NCI-H446 treated with DMSO at 0.1 percent for 48 hours (cell line): Measurements from ENCODE around the gene PDLIM1.
"Not testable (repeated sequence)": the region's sequence is repeated elsewhere in the genome, so short reads cannot be mapped to it uniquely, and the experiment has no call there.

ENCODE experiments used
- DNase-seq: peaks from one replicate; lab custom pipeline; 2025; lab: John Stamatoyannopoulos, UW

Gene PDLIM1

GRCh38 chr10:95240096-95240495 is 50.7 kb downstream of the PDLIM1 start:
- not testable (repeated sequence) for DNase-seq

- no peak for DNase-seq
Observed at GRCh38 chr10:95237376-95238170, 53.2 kb downstream of the PDLIM1 start.

GRCh38 chr10:95236068-95236903 is 54.5 kb downstream of the PDLIM1 start:
- no peak for DNase-seq

DNA sequence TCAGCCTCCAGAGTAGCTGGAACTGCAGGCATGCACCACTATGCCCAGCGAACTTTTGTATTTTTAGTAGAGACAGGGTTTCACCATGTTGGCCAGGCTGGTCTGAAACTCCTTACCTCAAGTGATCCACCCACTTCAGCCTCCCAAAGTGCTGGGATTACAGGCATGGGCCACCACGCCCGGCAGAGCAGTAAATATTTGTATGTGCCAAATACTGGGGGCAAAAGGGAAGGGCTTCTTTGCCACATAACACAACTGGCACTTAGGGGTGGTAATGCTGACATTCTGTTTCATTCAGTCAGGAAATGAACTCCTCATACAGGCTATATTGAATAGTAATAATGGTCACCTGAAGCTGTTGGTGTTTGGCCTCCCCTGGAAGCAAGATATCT is 55.1 kb downstream of the PDLIM1 start:
- no peak for DNase-seq

DNA sequence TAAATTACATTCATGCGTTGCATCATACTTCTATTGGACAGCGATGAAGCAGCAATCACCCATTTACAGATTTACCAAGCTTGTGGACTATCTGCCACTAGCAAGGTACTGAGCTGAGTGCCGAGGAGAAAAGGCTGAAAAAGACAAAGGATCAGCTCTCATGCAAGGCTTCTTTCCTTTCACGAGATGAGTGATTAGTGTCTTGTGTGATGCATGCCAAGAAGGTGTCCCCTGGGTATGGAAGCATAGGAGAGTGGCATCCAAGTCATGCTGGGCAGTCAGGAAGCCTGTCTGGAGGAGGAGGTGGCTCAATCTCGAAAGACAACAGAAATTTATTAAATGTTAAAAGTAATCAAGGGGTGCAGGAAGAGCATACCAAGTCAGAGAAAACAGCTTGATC is 55.9 kb downstream of the PDLIM1 start:
- no peak for DNase-seq

- no peak for DNase-seq
Observed at GRCh38 chr10:95233377-95234034, 57.3 kb downstream of the PDLIM1 start.

GRCh38 chr10:95230677-95231586 is 59.9 kb downstream of the PDLIM1 start:
- DNase-seq, result not testable (repeated sequence)

DNA sequence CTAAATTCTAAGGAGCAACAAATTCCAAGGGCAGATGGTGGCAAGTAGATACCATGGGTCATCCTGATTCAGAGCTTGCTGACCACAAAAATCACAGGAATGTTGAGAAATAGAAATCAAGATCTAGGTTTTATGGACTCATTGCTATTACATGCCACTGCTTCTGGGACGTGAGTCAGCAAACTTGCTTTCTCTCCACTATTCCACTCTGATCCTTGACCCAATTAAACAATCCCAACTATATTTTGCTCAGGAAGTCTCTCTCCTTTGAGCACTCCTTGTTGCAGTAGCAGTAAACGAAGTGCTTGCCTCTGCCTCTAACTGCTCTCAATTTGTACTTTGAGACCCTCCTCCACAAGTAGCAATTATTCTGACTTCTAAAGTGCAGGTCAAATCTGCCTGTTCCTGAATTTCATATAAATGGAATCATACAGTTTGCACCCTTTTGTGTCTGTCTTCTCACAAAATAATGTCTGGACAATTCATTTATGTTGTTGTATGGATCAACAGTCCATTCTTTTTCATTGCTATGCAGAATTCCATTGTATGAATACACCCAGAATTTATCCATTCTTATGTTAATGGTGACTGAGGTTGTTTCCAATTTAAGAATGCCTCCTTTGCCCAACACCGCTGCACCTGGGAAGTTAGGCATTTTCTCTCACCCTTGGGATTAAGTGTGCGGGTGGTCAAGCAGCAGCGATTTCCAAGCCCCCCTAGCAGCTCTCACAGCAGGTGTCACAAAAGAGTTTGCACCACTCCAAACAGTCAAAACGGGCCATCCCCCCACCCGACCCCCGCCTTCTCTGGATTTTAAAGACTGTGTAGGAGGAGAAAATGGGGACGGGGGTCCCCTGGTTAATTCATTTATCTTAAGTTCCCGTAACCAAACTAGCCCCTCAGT is 60.8 kb downstream of the PDLIM1 start:
- DNase-seq, result no peak

- not testable (repeated sequence) for DNase-seq
Observed at GRCh38 chr10:95228934-95229723, 61.7 kb downstream of the PDLIM1 start.

DNA sequence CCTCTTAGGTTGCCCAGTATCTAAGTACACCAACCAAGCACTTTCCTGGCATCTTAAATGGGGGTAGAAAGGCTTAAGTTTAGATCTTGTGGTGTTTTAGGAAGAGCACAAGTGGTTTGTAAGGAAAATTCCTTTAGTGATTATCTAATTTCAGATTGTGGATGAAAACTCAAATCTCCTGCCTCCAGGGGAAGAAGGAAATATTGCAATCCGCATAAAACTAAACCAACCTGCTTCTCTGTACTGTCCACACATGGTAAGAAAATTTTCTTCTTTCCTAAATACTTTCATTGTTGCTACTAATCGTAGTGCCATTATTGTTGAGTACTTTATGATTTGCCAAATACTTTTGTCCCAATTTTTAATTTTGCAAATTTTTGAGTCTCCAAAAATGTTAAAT is 65.7 kb downstream of the PDLIM1 start:
- DNase-seq, result no peak

DNA sequence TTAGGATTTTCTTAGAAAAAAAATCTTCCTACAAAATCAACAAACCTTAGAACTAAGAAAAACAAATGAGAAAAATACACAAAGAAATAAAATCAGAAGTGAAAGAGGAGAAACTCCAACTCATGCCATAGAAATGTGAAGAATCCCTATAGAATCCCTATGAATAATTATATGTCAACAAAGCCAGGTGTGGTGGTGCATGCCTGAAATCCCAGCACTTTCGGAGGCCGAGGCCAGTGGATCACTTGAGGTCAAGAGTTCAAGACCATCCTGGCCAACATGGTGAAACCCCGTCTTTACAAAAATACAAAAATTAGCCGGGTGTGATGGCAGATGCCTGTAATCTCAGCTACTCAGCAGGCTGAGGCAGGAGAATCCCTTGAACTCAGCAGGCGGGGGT is 69.7 kb downstream of the PDLIM1 start:
- no peak for DNase-seq

DNA sequence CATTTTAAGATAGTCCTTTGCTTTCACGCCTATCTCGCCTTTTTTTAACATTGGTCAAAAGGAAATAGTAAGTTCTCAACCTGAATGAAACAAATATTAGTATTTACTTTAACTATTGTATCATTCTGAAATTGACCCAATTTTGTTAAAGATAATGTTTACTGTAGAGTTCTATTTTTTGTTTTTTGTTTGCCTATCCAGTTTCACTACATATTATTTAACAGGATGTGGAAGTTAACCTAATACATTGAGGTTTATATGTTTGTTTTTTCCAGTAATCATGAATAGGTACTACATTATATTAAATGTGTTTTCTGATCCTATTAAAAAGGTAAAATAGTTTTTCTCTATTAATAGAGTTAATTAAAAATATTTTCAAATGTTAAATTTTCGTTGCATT is 70.3 kb downstream of the PDLIM1 start:
- no peak for DNase-seq

GRCh38 chr10:95217476-95217875 is 73.3 kb downstream of the PDLIM1 start:
- no peak for DNase-seq

- no peak for DNase-seq
Observed at GRCh38 chr10:95214793-95215192, 76.0 kb downstream of the PDLIM1 start.

DNA sequence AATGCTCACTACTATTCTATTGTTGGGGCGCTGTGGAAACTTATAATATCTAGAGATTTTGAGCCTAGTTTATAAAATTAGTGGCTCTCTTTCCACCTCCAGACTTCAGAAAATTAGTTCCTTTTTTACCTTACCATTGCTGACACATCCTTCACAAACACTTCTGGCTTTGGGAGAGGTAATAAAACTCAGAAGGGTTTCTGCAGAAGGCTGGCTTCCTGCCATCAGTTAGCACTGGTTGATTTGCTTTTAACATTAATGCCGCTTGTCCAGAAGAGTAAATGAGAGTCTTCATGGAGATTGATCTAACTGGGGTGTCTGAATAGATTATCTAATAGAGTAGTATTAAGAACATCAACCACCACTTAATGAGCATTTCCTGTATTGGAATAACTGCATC is 76.4 kb downstream of the PDLIM1 start:
- DNase-seq, result no peak

- no peak for DNase-seq
Observed at GRCh38 chr10:95211606-95212279, 79.1 kb downstream of the PDLIM1 start.

DNA sequence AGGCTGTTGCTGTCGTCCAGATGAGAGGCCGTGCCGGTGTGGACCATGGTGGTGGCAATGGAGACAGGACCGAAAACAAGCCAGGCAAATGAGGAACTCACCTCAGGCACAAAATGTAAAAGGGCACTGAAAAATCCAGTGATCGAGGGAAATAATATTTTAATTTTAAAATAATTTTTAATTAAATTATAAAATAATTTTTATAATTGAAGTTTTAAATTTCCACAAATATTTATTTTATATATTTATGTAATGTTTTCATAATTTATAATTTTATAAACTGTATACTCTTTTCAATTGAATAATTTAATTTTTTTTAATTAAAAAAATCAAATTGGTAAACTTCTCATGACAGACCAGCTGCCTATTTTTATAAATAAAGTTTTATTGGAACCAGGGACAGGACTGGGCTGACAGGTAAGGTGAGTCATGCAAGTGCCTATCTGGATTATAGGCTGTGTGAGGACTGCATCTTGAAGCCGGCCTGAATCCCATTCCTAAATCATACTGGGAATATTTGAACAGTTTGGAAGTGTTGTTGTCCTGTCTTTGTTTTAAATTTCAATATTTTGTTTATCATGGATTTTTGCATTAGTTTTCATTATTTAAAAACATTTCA is 81.2 kb downstream of the PDLIM1 start:
- DNase-seq, result no peak

DNA sequence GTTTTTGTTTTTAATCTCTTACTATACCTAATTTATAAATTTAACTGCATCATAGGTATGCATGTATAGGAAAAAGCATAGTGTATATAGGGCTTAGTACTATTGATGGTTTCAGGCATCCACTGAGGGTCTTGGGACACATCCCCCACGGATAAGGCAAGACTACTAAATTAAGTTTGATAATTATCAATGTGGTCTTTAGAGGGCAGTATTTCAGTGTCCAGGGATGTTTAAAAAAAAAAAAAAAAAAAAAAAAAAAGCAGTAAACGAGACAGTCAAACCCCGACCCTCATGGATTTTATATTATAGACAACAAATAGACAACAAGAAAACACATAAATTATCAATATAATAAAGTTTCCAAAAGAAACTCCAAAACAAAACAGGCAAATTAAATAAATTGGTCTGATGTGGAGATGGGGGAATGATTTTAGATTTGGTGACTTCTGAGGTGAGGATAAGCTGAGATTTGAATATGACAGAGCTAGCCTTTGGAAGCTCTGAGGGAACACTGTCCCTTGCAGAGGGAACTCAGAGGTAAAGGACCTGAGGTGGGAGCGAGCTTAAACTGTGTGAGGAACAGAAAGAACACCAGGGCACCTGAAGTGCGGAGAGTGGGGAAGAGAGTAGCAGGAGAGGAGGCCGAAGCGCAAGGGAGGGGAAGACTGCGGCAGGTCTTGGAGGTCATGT is 82.0 kb downstream of the PDLIM1 start:
- DNase-seq, result no peak
